Calu3 (cell line): ENCODE results near the gene HERPUD2. TPM values are rescaled to one million over a fixed set of nuclear protein-coding genes. Genes with fewer than 3 reads are reported as not detected.

ENCODE experiments used
- BruUV-seq: library from RNA; stranded (reverse); fragments of 400-500 nt; replicated peaks from 2 replicates; lab custom pipeline; 2021; lab: Mats Ljungman, UMichigan
- CTCF ChIA-PET: fragments of 300-600 bp; sonication (Branson Sonifier 250); formaldehyde crosslinking; loops from one replicate; lab custom pipeline; 2022; ENCODE audit warnings: antibody characterized with exemption; lab: Charles Lee
- DNase-seq: peaks from one replicate; pipeline ENCODE4 v3.0.0; 2022
- H3K27ac Mint-ChIP-seq: one replicate; pipeline ENCODE4 v1.8.0; 2022; ENCODE audit warnings: mixed read lengths; ENCODE audit not compliant: unreplicated experiment
- H3K27me3 Mint-ChIP-seq: one replicate; pipeline ENCODE4 v1.8.0; 2022; ENCODE audit warnings: mixed read lengths; ENCODE audit not compliant: unreplicated experiment
- H3K36me3 Mint-ChIP-seq: one replicate; pipeline ENCODE4 v1.8.0; 2022; ENCODE audit warnings: mild to moderate bottlenecking, moderate library complexity, mixed read lengths; ENCODE audit not compliant: insufficient read depth, unreplicated experiment
- H3K4me1 Mint-ChIP-seq: one replicate; pipeline ENCODE4 v1.8.0; 2022; ENCODE audit warnings: mild to moderate bottlenecking, low read depth, mixed read lengths; ENCODE audit not compliant: unreplicated experiment
- H3K4me3 Mint-ChIP-seq: one replicate; pipeline ENCODE4 v1.8.0; 2022; ENCODE audit warnings: mild to moderate bottlenecking, low read depth, moderate library complexity, mixed read lengths; ENCODE audit not compliant: unreplicated experiment
- H3K9me3 Mint-ChIP-seq: one replicate; pipeline ENCODE4 v1.8.0; 2022; ENCODE audit warnings: low read depth, mixed read lengths; ENCODE audit not compliant: unreplicated experiment
- CTCF ChIP-seq: fragments of 200-600 bp; IDR thresholded peaks from one replicate; pipeline ENCODE4 v1.8.0; 2022; ENCODE audit warnings: antibody characterized with exemption; ENCODE audit not compliant: unreplicated experiment
- intact Hi-C: fragments of 100-400 bp; cut with micrococcal nuclease; formaldehyde crosslinking; loops from one replicate; pipeline ENCODE4 v1.10.0; 2022; ENCODE audit not compliant: unreplicated experiment
- total RNA-seq: library from RNA; stranded (reverse); gene quantifications from 2 replicates; pipeline ENCODE4 v1.2.3, GENCODE V29; 2022

Gene HERPUD2
- total RNA-seq, 1 experiment from 2014 or later = 42.7 TPM

GRCh38 chr7:35722054-35722849 lies 27.3 kb upstream of the HERPUD2 start:
- no peak for TF ChIP-seq CTCF
- BruUV-seq = no TSS peak
- H3K27ac Mint-ChIP-seq = no peak overlapping the region
- no peaks in the 10 kb centered on the region for H3K36me3 Mint-ChIP-seq
- no peaks in the 10 kb centered on the region for H3K9me3 Mint-ChIP-seq
- intact Hi-C loops = no loop called here
- no peak overlapping the region for H3K4me3 Mint-ChIP-seq
- no peaks in the 10 kb centered on the region for H3K27me3 Mint-ChIP-seq
- CTCF ChIA-PET = no interaction called here
- no peaks in the 10 kb centered on the region for H3K4me1 Mint-ChIP-seq
- DNase-seq = no peak

GRCh38 chr7:35721288-35721687 lies 26.4 kb upstream of the HERPUD2 start:
- TF ChIP-seq CTCF = no peak
- no TSS peak for BruUV-seq
- intact Hi-C loops = no loop called here
- no peaks in the 10 kb centered on the region for H3K36me3 Mint-ChIP-seq
- H3K9me3 Mint-ChIP-seq = no peaks in the 10 kb centered on the region
- H3K27ac Mint-ChIP-seq = no peak overlapping the region
- H3K4me1 Mint-ChIP-seq = peaks cover 6% of the 10 kb centered on the region
- H3K4me3 Mint-ChIP-seq = no peak overlapping the region
- CTCF ChIA-PET = no interaction called here
- DNase-seq = no peak
- H3K27me3 Mint-ChIP-seq = no peaks in the 10 kb centered on the region

GRCh38 chr7:35720849-35721248 lies 25.9 kb upstream of the HERPUD2 start:
- CTCF ChIA-PET = no interaction called here
- DNase-seq = no peak
- Mint-ChIP-seq H3K4me3 (no peak overlapping the region), H3K36me3 (no peaks in the 10 kb centered on the region), H3K4me1 (peaks cover 11% of the 10 kb centered on the region), H3K27ac (no peak overlapping the region), H3K9me3 (no peaks in the 10 kb centered on the region), H3K27me3 (no peaks in the 10 kb centered on the region)
- no peak for TF ChIP-seq CTCF
- intact Hi-C loops = no loop called here
- no TSS peak for BruUV-seq

GRCh38 chr7:35720032-35720431 lies 25.1 kb upstream of the HERPUD2 start:
- Mint-ChIP-seq H3K36me3 (no peaks in the 10 kb centered on the region), H3K4me1 (peaks cover 13% of the 10 kb centered on the region), H3K4me3 (no peak overlapping the region), H3K9me3 (no peaks in the 10 kb centered on the region), H3K27ac (no peak overlapping the region), H3K27me3 (no peaks in the 10 kb centered on the region)
- BruUV-seq = no TSS peak
- DNase-seq = no peak
- intact Hi-C loops = no loop called here
- TF ChIP-seq CTCF = no peak
- CTCF ChIA-PET = no interaction called here
